ENCODE measurements around the gene RBM5. TPM values are rescaled to one million over a fixed set of nuclear protein-coding genes. Genes with fewer than 3 reads are reported as not detected.

Gene RBM5
- total RNA-seq, 1 donor from 2014 or later, result 85.3 TPM

- no peak for DNase-seq (ENCODE audit: low spot score)
- intact Hi-C loops (cut with DNase I), result no loop called here
Observed at GRCh38 chr3:50156549-50157493, 68.1 kb downstream of the RBM5 start.

- DNase-seq (ENCODE audit: low spot score), result no peak
- intact Hi-C loops (cut with DNase I), result no loop called here
Observed at GRCh38 chr3:50157827-50158529, 69.3 kb downstream of the RBM5 start.

GRCh38 chr3:50158530-50159146, 69.9 kb downstream of the RBM5 start:
- DNase-seq (ENCODE audit: low spot score), result no peak
- intact Hi-C loops (cut with DNase I), result no loop called here

GRCh38 chr3:50160561-50160983, 71.9 kb downstream of the RBM5 start:
- no peak for DNase-seq (ENCODE audit: low spot score)
- intact Hi-C loops (cut with DNase I), result no loop called here

- intact Hi-C loops (cut with DNase I), result no loop called here
Observed at GRCh38 chr3:50161320-50161719, 72.6 kb downstream of the RBM5 start.

GRCh38 chr3:50162034-50162883, 73.5 kb downstream of the RBM5 start:
- DNase-seq (ENCODE audit: low spot score), result no peak
- intact Hi-C loops (cut with DNase I), result no loop called here

More at GRCh38 chr3:50161320-50161719, 72.6 kb downstream of the RBM5 start:
- no peak for DNase-seq (ENCODE audit: low spot score)

- DNase-seq (ENCODE audit: low spot score), result no peak
- intact Hi-C loops (cut with DNase I), result no loop called here
Observed at GRCh38 chr3:50163572-50164455, 75.1 kb downstream of the RBM5 start.

GRCh38 chr3:50164481-50164880, 75.8 kb downstream of the RBM5 start:
- intact Hi-C loops (cut with DNase I), result no loop called here
- no peak for DNase-seq (ENCODE audit: low spot score)

GRCh38 chr3:50164984-50165909, 76.5 kb downstream of the RBM5 start:
- DNase-seq (ENCODE audit: low spot score), result no peak
- intact Hi-C loops (cut with DNase I), result no loop called here

- intact Hi-C loops (cut with DNase I), result loop anchor here (1.0 to 2.0 kb wide), 2 partner anchors 11 to 23 kb away; partner anchors contain the start of gene SEMA3F
- DNase-seq (ENCODE audit: low spot score), result no peak
Observed at GRCh38 chr3:50165910-50166538, 77.3 kb downstream of the RBM5 start.

GRCh38 chr3:50166620-50167019, 77.9 kb downstream of the RBM5 start:
- intact Hi-C loops (cut with DNase I), result loop anchor here (1.0 to 2.0 kb wide), 2 partner anchors 11 to 22 kb away; partner anchors contain the start of gene SEMA3F
- DNase-seq (ENCODE audit: low spot score), result no peak

GRCh38 chr3:50167069-50167840, 78.5 kb downstream of the RBM5 start:
- DNase-seq (ENCODE audit: low spot score), result no peak
- intact Hi-C loops (cut with DNase I), result loop anchor here (2.0 kb wide), 1 partner anchor 22 kb away; no protein-coding TSS in a partner anchor

- DNase-seq (ENCODE audit: low spot score), result no peak
Observed at GRCh38 chr3:50167841-50168209, 79.1 kb downstream of the RBM5 start.

GRCh38 chr3:50168388-50168787, 79.7 kb downstream of the RBM5 start:
- no peak for DNase-seq (ENCODE audit: low spot score)
- intact Hi-C loops (cut with DNase I), result no loop called here

More at GRCh38 chr3:50167841-50168209, 79.1 kb downstream of the RBM5 start:
- intact Hi-C loops (cut with DNase I), result loop anchor here (2.0 kb wide), 1 partner anchor 21 kb away; no protein-coding TSS in a partner anchor

All from cardiac septum (tissue), 1 donor.